GM19397 (cell line): ENCODE measurements around the gene SFI1.

Experiments
- ATAC-seq: cut with Tn5 transposase; IDR thresholded peaks from one replicate; pipeline ENCODE4 v1.9.1; 2021; ENCODE audit warnings: mild to moderate bottlenecking, moderate library complexity; ENCODE audit not compliant: unreplicated experiment

SFI1 gene

DNA sequence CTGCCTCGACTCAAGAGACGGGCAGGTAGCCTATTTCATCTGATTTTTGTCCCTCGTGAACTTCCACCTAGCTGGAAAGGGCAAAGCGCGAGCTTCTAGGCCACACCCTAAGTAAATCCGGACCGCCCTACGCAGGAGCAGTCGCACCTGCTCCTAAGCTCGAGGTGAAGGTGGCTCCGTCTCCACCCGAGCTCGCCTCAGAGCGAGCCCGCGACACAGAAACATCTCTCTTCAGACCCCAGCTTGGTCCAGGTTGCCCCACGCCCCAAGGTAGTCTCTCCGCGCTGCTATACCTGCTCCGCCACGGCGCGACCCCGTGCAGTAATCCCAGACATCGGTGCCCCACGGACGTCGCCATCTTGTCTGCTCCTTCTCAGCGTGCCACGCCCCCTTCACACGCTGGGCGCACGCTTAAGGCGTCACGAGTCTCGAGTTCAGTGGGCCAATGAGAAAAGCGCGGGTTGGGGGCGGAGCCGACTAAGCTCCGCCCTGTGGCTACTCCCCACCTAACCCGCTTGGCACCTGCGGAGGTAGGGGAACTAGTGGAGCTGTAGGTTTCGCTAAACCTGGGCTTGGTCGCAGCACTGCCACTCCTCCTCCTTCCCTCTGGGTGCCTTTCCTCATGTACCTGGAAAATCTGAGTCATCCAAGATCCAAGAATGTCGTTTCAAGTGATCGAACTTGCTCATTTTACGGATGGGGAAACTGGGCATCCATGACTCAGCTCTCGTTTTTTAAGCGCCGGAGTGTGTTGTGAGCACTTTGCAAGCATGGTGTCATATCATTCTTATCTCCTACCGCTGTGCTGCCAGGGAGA is 165.7 kb downstream of the SFI1 start, which contains the start of gene PISD:
Gene PISD (minus strand): TSS at position 365 of the 817 bp plus-strand sequence. CDS start 7 bp downstream, at position 358.
- ATAC-seq: peak; percentile 90

- ATAC-seq: no peak
These were observed 166.3 kb downstream of the SFI1 start for GRCh38 chr22:31662668-31663037.
